HEK293T (cell line): ENCODE results near the gene SOD2.

ENCODE experiments used
- BHLHE40 ChIP-seq: fragments of 450-650 bp; IDR thresholded peaks from 2 replicates; pipeline ENCODE4 v1.6.1; 2016; ENCODE audit warnings: mild to moderate bottlenecking, moderate library complexity, borderline replicate concordance
- L3MBTL2 ChIP-seq: fragments of 450-650 bp; conservative IDR thresholded peaks from 2 replicates; pipeline ENCODE4 v1.6.1; 2016; ENCODE audit warnings: mild to moderate bottlenecking
- SUZ12 ChIP-seq: fragments of 450-650 bp; IDR thresholded peaks from 2 replicates; pipeline ENCODE4 v1.6.1; 2016; ENCODE audit warnings: mild to moderate bottlenecking

GRCh38 chr6:159736908-159737307 lies 43.9 kb upstream of the SOD2 start:
- TF ChIP-seq SUZ12 (no peak), BHLHE40 (no peak), L3MBTL2 (no peak)
